ENCODE measurements around the gene SFTPA1.
A peak's percentile ranks its signal among the peaks of the same experiment; 100 is the strongest.
"Not testable (repeated sequence)": the region's sequence is repeated elsewhere in the genome, so short reads cannot be mapped to it uniquely, and the experiment has no call there.

SFTPA1 gene

DNA sequence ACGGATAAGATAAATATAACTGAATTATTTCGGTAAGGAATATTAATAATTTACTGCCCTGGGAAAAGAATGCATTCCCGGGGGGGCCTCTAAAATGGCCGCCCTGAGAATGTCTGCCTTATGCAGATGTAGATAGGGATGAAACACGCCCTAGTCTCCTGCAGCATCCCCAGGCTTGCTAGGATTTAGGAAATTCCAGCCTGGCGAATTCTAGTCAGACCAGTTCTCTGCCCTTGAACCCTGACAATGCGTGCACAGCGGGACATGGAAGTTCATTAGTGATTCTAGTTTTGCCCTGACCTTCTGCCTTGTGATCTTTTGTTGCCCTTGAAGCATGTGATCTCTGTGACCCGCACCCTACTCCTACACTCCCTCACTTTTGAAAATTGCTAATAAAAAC is 11.1 kb upstream of the SFTPA1 start:
- H3K9me3 Mint-ChIP-seq, H3K4me1 Mint-ChIP-seq, H3K4me3 Mint-ChIP-seq, H3K36me3 Mint-ChIP-seq, H3K27me3 Mint-ChIP-seq, H3K27ac Mint-ChIP-seq: not testable (repeated sequence)

DNA sequence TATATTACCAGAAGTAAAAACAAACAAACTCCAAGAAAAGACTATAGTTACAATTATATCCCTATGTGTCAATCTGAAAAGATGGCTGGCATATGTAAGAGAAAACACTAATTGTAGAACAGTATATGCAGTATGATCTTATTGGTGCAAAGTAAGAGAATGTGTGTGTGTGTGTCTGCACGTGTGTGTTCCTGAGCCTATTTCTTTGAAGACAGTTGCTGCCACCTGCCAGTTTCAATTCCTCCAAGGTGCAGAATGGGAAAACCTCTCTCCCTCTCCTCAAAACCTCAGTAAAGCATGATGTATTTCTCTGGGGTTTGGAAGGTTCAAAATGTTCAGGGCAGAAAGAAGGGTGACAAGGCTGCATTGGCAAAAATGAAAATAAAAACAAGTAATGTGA is 8.8 kb upstream of the SFTPA1 start:
- H3K4me1 Mint-ChIP-seq = no peaks in the 10 kb centered on the region
- no peaks in the 10 kb centered on the region for H3K9me3 Mint-ChIP-seq
- no peak overlapping the region for H3K27ac Mint-ChIP-seq

DNA sequence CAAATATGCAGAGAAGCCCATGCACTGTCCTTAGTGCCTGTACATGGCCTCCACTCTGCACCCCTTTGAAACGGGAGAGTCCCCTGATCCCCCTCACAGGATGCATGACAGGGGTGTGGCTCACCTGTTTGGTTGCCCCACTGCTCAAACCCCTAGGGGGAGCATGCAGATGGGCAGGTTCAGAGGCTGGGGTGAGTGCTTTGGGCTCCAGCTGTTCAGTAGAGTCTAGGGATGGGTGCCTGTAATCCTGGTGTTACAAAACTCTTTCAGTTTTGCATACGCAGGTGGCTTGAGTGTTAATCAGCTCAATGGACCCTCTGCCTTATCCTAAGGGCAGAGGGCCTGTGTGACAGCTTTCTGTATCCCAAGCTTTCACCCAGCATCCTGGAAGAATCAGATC is 7.8 kb upstream of the SFTPA1 start:
- no peak overlapping the region for H3K4me3 Mint-ChIP-seq
- no peaks in the 10 kb centered on the region for H3K27me3 Mint-ChIP-seq
- no peaks in the 10 kb centered on the region for H3K9me3 Mint-ChIP-seq
- H3K4me1 Mint-ChIP-seq = no peaks in the 10 kb centered on the region
- H3K36me3 Mint-ChIP-seq = no peaks in the 10 kb centered on the region
- no peak overlapping the region for H3K27ac Mint-ChIP-seq

More for the DNA sequence above, 8.8 kb upstream of the SFTPA1 start:
- Mint-ChIP-seq H3K27me3 (no peaks in the 10 kb centered on the region), H3K36me3 (no peaks in the 10 kb centered on the region), H3K4me3 (no peak overlapping the region)

DNA sequence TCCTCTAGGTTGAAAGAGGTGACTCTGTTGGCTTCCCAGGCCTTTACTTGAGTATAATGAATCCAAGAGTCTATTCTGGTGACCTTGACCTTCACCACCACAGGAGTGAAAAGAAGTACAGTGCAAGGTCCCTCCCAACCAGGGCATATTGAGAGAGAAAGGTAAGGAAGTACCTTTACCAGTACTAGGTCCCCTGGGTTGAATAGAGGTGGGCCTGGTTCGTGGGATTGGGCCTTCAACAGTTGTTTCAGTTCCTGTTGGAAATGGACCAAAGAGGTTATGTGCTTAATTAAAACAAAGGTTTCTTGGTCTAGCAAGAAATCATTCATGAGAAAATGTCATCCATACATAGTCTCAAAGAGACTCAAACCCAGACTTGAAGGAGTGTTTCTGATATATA is 6.4 kb upstream of the SFTPA1 start:
- Mint-ChIP-seq H3K9me3 (no peaks in the 10 kb centered on the region), H3K36me3 (no peaks in the 10 kb centered on the region)

DNA sequence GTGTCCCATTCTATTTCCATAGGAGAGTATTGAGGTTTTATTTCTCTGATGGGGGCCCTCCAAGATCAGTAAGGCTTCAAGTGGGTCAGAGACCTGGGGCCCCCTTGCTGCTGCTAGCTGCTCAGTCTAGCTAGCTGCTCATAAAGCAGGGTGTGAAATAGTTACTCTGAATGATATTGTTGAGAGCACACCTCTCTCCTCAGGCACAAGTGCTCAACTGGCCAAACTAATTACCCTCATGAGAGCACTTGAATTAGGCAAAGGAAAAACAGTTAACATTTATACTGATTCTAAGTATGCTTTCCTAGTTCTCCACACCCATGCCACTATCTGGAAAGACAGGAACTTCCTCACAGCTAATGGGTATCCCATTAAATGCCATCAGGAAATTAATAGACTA is 5.4 kb upstream of the SFTPA1 start:
- Mint-ChIP-seq H3K27me3 (peaks cover 2% of the 10 kb centered on the region), H3K4me1 (no peaks in the 10 kb centered on the region), H3K27ac (no peak overlapping the region), H3K4me3 (no peak overlapping the region), H3K9me3 (no peaks in the 10 kb centered on the region), H3K36me3 (no peaks in the 10 kb centered on the region)

More for the DNA sequence above, 6.4 kb upstream of the SFTPA1 start:
- H3K27me3 Mint-ChIP-seq = peaks cover 2% of the 10 kb centered on the region
- no peaks in the 10 kb centered on the region for H3K4me1 Mint-ChIP-seq
- no peak overlapping the region for H3K27ac Mint-ChIP-seq
- no peak overlapping the region for H3K4me3 Mint-ChIP-seq

DNA sequence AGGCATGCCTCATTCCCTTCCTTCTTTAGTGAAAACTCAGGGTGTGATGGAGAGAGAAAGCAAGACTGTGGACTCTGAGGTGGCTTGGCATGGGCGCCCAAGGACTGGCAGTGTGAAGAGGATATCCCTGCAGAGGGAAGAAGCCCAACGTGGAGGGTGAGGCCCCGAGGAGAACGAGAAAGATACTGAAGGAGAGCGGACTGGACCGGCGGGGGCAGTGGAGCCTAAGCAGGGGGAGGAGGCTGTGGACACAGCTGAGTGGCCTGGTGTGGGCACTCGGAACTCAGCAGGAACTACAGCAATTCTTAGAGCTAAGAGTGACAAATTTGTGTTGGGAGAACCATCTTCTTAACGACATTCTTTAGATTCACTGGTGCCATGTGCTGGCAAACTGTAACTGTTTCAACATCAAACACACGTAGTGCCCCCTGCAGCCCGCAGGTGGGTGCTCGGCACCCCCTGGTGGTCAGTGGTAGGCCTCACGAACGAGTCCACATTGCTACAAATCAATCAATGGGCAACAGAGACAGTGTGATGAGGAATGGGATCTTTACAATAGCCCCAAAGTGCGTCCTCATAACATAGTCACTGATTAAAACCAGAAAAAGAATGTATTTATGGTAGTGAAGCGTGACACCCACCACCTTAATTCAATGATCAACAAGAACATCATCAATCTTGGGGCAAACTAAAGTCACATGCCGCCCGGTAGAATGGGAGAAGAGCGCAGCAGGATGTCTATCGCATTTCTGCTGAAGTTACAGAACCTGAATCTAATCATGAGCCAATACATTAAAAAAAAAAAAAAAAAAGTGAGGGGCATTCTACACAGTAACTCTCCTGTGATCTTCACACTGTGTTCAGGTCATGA is 2.0 kb upstream of the SFTPA1 start:
- H3K36me3 Mint-ChIP-seq = no peaks in the 10 kb centered on the region
- no peak overlapping the region for H3K27ac Mint-ChIP-seq
- no peaks in the 10 kb centered on the region for H3K4me1 Mint-ChIP-seq

DNA sequence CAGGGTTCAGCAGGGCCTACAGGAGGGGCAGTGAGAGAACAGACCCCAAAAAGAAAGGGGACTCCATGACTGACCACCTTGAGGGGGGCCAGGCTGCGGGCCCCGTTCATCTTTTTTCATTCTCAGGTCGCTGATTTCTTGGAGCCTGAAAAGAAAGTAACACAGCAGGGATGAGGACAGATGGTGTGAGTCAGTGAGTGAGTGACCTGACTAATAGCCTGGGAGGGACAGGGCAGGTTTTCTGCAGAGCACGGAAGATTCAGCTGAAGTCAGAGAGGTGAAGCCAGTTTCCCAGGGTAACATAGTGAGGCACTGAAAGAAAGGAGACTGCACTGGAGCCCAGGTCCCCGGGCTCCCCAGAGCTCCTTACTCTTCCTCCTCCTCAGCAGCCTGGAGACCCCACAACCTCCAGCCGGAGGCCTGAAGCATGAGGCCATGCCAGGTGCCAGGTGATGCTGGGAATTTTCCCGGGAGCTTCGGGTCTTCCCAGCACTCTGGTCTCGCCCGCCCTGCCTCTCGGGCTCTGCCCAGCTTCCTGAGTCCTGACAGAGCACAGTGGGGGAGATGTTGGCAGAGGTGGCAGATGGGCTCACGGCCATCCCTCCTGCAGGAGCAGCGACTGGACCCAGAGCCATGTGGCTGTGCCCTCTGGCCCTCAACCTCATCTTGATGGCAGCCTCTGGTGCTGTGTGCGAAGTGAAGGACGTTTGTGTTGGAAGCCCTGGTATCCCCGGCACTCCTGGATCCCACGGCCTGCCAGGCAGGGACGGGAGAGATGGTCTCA is 646 bp downstream of the SFTPA1 start:
- not testable (repeated sequence) for H3K4me3 Mint-ChIP-seq, H3K36me3 Mint-ChIP-seq, H3K9me3 Mint-ChIP-seq, H3K27ac Mint-ChIP-seq, H3K27me3 Mint-ChIP-seq, H3K4me1 Mint-ChIP-seq

More for the DNA sequence above, 2.0 kb upstream of the SFTPA1 start:
- Mint-ChIP-seq H3K9me3 (no peaks in the 10 kb centered on the region), H3K27me3 (peaks cover 2% of the 10 kb centered on the region), H3K4me3 (no peak overlapping the region)

DNA sequence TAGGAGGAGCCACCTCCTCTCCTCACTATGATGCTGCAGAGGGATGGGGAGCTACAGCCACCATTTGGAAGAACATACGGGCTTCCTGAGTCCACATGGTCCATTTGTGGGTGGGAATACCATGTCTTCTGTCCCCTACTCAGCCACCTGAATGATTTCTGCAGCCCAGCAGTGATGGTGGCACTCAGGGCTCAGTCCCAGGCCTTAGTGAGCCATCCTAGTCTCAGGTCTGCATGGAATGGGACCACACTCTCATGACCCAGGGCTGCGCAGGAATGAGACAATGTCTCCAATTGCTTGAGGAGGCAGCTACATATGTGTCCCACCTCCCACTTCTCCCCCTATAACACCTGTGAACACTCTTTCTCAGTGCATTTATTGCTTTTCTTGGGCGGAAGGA is 4.8 kb downstream of the SFTPA1 start:
- no peaks in the 10 kb centered on the region for H3K9me3 Mint-ChIP-seq
- H3K4me1 Mint-ChIP-seq = no peaks in the 10 kb centered on the region

DNA sequence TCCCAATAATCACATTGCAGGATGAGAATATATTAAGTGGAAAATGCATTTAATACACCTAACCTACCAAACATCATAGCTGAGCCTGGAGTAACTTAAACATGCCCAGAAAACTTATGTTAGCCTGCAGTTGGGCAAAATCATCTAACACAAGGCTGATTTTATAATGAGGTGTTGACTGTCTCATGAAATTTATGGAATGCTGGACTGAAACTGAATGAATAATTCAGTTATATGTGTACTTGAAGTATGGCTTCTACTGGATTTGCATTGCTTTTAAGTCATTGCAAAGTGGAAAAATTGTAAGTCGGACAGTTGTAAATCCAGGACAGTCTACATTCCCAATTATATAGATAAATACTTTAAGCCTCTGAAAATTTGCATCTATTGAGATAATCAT is 5.4 kb downstream of the SFTPA1 start:
- Mint-ChIP-seq H3K36me3 (no peaks in the 10 kb centered on the region), H3K27me3 (peaks cover 5% of the 10 kb centered on the region), H3K4me1 (no peaks in the 10 kb centered on the region), H3K27ac (no peak overlapping the region), H3K4me3 (no peak overlapping the region), H3K9me3 (no peaks in the 10 kb centered on the region)

More for the DNA sequence above, 4.8 kb downstream of the SFTPA1 start:
- Mint-ChIP-seq H3K36me3 (no peaks in the 10 kb centered on the region), H3K27me3 (peaks cover 5% of the 10 kb centered on the region), H3K27ac (no peak overlapping the region), H3K4me3 (no peak overlapping the region)

DNA sequence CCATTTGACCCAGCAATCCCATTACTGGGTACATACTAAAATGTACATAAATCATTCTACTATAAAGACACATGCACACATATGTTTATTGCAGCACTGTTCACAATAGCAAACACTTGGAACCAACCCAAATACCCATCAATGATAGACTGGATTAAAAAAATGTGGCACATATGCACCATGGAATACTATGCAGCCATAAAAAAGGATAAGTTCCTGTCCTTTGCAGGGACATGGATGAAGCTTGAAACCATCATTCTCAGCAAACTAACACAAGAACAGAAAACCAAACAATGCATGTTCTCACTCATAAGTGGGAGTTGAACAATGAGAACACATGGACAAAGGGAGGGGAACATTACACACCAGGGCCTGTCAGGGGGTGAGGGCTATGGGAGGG is 12.9 kb downstream of the SFTPA1 start:
- H3K4me3 Mint-ChIP-seq = not testable (repeated sequence)

DNA sequence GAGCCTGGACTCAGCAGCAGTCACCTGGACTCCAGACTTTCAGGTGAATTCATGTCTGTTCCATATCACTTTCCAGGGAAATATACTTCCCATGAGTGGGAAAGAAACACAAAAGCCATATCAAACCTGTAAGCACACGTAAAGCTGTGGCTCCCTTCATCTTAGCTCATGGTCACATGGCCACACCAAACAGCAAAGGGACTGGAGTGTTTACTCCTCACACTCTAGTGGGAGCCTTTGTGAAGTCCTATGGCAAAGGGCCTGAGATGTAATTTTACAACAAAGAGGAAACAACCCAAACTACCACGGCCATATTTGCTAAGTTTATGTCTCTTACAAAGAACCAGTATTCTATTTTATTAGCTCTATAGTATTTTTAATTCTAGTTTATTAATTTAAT is 16.3 kb downstream of the SFTPA1 start:
- Mint-ChIP-seq H3K27me3 (peaks cover 12% of the 10 kb centered on the region), H3K4me1 (no peaks in the 10 kb centered on the region), H3K4me3 (no peak overlapping the region), H3K9me3 (no peaks in the 10 kb centered on the region), H3K27ac (no peak overlapping the region), H3K36me3 (peaks cover 2% of the 10 kb centered on the region)

More for the DNA sequence above, 12.9 kb downstream of the SFTPA1 start:
- H3K36me3 Mint-ChIP-seq, H3K9me3 Mint-ChIP-seq, H3K4me1 Mint-ChIP-seq: not testable (repeated sequence)
- peak overlapping the region; percentile 86 for H3K27ac Mint-ChIP-seq
- H3K27me3 Mint-ChIP-seq = peaks cover 16% of the 10 kb centered on the region

DNA sequence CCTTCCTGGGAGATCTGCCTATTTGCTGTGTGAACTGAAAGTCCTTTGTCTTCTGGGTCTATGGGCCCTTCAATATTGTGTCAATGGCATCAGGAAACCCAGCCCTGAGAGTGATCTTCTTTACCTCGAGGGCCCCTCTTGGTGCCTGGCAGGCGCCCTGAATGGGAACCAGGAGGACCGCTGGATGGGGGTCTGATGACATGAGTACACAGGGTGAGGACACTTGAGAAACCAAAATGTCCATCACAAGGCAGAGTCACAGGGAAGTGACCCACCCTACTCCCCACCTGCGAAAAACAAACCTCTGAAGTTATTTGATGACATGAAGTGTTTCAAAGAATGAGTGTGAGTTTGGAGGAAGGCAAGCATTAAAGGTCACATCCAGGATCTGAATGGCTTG is 17.3 kb downstream of the SFTPA1 start:
- H3K4me1 Mint-ChIP-seq = no peaks in the 10 kb centered on the region
- no peaks in the 10 kb centered on the region for H3K9me3 Mint-ChIP-seq
- H3K27ac Mint-ChIP-seq = no peak overlapping the region
- peaks cover 12% of the 10 kb centered on the region for H3K27me3 Mint-ChIP-seq
- H3K4me3 Mint-ChIP-seq = no peak overlapping the region
- peaks cover 2% of the 10 kb centered on the region for H3K36me3 Mint-ChIP-seq

DNA sequence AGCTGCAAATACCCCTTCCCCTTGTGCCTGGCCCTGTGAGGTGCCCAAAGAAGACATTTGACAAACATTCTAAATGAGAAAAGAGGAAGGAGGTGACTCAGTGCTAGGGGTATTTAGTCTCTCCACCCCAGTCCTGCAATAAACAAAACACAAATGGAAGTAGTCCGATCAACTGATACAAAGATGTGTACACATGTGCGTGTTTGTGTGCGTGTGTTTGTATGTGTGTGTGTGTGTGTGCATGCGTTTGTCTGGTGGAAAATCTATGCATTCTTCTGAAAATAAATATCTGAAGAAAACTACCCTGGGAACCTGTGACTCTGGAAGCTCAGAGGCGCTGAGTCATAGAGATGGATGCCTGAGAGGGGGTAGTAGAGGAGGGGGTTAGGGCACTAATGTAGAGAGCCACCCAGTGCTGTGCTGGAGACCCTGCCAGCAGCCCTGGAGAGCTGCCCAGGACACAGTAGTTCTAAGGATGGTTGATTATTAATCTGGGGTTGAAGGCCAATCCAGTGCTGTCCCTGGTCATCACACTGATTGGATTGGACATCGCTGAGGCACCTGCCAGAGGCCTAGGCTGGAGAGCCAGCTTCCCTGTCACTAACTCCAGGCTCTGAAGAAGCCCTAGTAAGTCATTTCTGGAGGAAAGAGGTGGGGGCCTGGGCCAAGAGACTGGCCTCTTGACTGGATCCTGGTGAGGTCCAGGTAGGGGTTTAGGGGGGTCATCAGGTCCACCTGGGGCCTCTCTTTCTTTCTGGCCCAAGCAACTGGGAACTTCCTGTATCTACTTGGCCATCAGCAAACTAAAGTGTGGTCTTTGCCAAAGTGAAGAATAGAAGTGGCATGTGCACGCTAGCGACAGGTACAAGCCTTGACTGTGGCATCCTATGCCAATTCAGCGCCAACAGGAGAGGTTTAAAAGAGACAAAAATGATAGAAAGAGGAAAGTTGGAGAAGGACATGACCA is 18.5 kb downstream of the SFTPA1 start:
- H3K4me3 Mint-ChIP-seq = no peak overlapping the region
- no peak overlapping the region for H3K27ac Mint-ChIP-seq
- no peaks in the 10 kb centered on the region for H3K9me3 Mint-ChIP-seq
- no peaks in the 10 kb centered on the region for H3K36me3 Mint-ChIP-seq
- peaks cover 11% of the 10 kb centered on the region for H3K27me3 Mint-ChIP-seq
- no peaks in the 10 kb centered on the region for H3K4me1 Mint-ChIP-seq

DNA sequence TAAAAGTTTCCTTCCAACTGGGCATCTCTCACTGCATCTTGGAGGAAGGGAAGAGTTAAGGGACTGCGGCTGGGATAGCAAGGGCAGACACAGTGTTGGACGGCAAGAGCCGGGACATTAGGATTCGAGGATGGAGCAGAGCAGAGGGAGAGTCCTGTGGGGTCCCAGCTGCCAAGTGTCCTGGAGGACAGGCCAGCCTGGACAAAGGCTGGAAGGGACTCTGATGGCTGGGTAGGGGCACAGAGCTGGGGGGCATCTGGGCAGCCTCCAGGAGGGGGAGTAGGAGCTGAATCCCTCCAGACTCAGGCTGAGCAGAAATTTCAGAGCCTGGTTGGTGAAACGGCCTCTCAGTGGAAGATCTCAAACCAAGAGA is 19.2 kb downstream of the SFTPA1 start:
- Mint-ChIP-seq H3K4me1 (no peaks in the 10 kb centered on the region), H3K4me3 (no peak overlapping the region), H3K27me3 (peaks cover 11% of the 10 kb centered on the region), H3K27ac (no peak overlapping the region), H3K36me3 (no peaks in the 10 kb centered on the region), H3K9me3 (no peaks in the 10 kb centered on the region)

DNA sequence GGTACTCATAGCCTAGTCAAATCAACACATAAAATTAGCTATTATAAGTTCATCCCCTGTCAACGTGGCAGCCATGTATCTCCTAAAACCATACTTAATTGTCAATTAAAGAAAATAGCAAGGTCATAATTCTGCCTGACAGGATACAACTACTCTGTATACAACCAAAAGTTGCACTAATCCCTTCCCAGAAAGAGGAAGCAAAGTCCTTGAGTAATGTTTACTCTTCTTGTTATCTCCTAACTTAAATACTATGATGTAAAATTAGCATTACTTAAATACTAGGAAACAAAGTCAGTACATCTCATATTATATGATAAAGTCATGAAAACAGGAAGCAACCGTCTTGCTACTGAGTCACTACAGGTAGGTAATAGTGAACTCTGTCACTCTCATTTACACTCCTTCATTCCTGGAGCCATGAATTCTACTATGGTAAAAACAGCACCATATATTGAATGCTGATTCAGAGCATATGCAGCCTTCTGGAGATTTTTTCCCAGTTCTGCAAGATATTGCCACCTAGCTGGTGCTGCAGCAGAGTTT is 26.0 kb downstream of the SFTPA1 start:
- H3K9me3 Mint-ChIP-seq, H3K4me1 Mint-ChIP-seq, H3K36me3 Mint-ChIP-seq, H3K27me3 Mint-ChIP-seq, H3K27ac Mint-ChIP-seq, H3K4me3 Mint-ChIP-seq: not testable (repeated sequence)

Measured in activated naive CD4-positive, alpha-beta T cell treated with anti-CD3 and anti-CD28 coated beads, Interleukin-2, amount 50 U/mL, for 24 hours (primary cell).